GM23338 (cell line): Measurements from ENCODE around the gene TNIP1. TPM values are rescaled to one million over a fixed set of nuclear protein-coding genes. Genes with fewer than 3 reads are reported as not detected.

Experiments used
- ATAC-seq: fragments of 200-7000 bp; cut with Tn5 transposase; 3 replicates; pipeline ENCODE4 v1.9.1; 2020
- DNase-seq: peaks from one replicate; pipeline ENCODE4 v3.0.0-alpha.2; 2015; ENCODE audit warnings: low spot score
- H2AFZ ChIP-seq: fragments of 200-600 bp; sonication (generic); 2 replicates; pipeline ENCODE4 v1.8.0; 2016; ENCODE audit warnings: antibody characterized with exemption, mild to moderate bottlenecking, moderate library complexity
- H3F3A ChIP-seq: fragments of 200-600 bp; sonication (generic); replicated peaks from 2 replicates; pipeline ENCODE4 v1.8.0; 2017; ENCODE audit warnings: antibody characterized with exemption, mixed run types, low read depth
- H3K27ac ChIP-seq: fragments of 200-600 bp; sonication (generic); 2 replicates; pipeline ENCODE4 v1.6.1; 2016; ENCODE audit warnings: low read depth
- H3K27me3 ChIP-seq: fragments of 200-600 bp; sonication (generic); 2 replicates; pipeline ENCODE4 v1.8.0; 2016; ENCODE audit warnings: mild to moderate bottlenecking, mixed run types, moderate library complexity; ENCODE audit not compliant: insufficient read depth
- H3K36me3 ChIP-seq: fragments of 200-600 bp; sonication (generic); 2 replicates; pipeline ENCODE4 v1.8.0; 2016; ENCODE audit warnings: mild to moderate bottlenecking; ENCODE audit not compliant: insufficient read depth
- H3K4me1 ChIP-seq: fragments of 200-600 bp; sonication (generic); 2 replicates; pipeline ENCODE4 v1.8.0; 2016; ENCODE audit warnings: mild to moderate bottlenecking, moderate library complexity; ENCODE audit not compliant: insufficient read depth
- H3K4me2 ChIP-seq: fragments of 200-600 bp; sonication (generic); 2 replicates; pipeline ENCODE4 v1.7.1; 2017; ENCODE audit warnings: mixed run types
- H3K4me3 ChIP-seq: fragments of 200-600 bp; sonication (generic); 2 replicates; pipeline ENCODE4 v1.6.1; 2016; ENCODE audit warnings: mixed run types
- H3K79me2 ChIP-seq: fragments of 200-600 bp; sonication (generic); replicated peaks from 2 replicates; pipeline ENCODE4 v1.8.0; 2017; ENCODE audit warnings: mild to moderate bottlenecking; ENCODE audit not compliant: insufficient read depth
- H3K9me2 ChIP-seq: fragments of 200-600 bp; sonication (generic); 2 replicates; pipeline ENCODE4 v1.8.0; 2017; ENCODE audit not compliant: insufficient read depth
- H4K20me1 ChIP-seq: fragments of 200-600 bp; sonication (generic); replicated peaks from 2 replicates; pipeline ENCODE4 v1.8.0; 2017; ENCODE audit warnings: mild to moderate bottlenecking; ENCODE audit not compliant: insufficient read depth
- H3K27ac Mint-ChIP-seq: 2 replicates; pipeline ENCODE4 v1.8.0; 2020; ENCODE audit warnings: inconsistent platforms, mild to moderate bottlenecking, moderate library complexity, mixed read lengths
- H3K27me3 Mint-ChIP-seq: 3 replicates; pipeline ENCODE4 v1.8.0; 2022; ENCODE audit warnings: low read depth, mild to moderate bottlenecking, moderate library complexity, mixed read lengths, inconsistent platforms; ENCODE audit not compliant: insufficient read depth, poor library complexity
- H3K36me3 Mint-ChIP-seq: 3 replicates; pipeline ENCODE4 v1.8.0; 2021; ENCODE audit warnings: low read depth, mild to moderate bottlenecking, inconsistent platforms, moderate library complexity, mixed read lengths
- H3K4me1 Mint-ChIP-seq: 3 replicates; pipeline ENCODE4 v1.8.0; 2020; ENCODE audit warnings: mild to moderate bottlenecking, inconsistent platforms, mixed read lengths
- H3K4me3 Mint-ChIP-seq: 3 replicates; pipeline ENCODE4 v1.8.0; 2021; ENCODE audit warnings: moderate library complexity, mild to moderate bottlenecking, inconsistent platforms, mixed read lengths
- H3K9me3 Mint-ChIP-seq: 3 replicates; pipeline ENCODE4 v1.8.0; 2020; ENCODE audit warnings: moderate library complexity, mild to moderate bottlenecking, inconsistent platforms, mixed read lengths
- CREB1 ChIP-seq: fragments of 250-450 bp; sonication (Bioruptor Pico); IDR thresholded peaks from 2 replicates; pipeline ENCODE4 v1.5.0; 2020; ENCODE audit warnings: low read depth, mild to moderate bottlenecking, moderate library complexity
- EZH2 ChIP-seq: fragments of 200-600 bp; sonication (generic); IDR thresholded peaks from one replicate; pipeline ENCODE4 v1.8.0; 2017; ENCODE audit warnings: antibody characterized with exemption, mild to moderate bottlenecking, low read depth; ENCODE audit not compliant: unreplicated experiment
- EZH2phosphoT487 ChIP-seq: fragments of 200-600 bp; sonication (generic); IDR thresholded peaks from one replicate; pipeline ENCODE4 v1.8.1; 2018; ENCODE audit warnings: antibody characterized with exemption; ENCODE audit not compliant: unreplicated experiment
- JUNB ChIP-seq: IDR thresholded peaks from one replicate; pipeline ENCODE4 v1.6.1; 2016; ENCODE audit warnings: antibody characterized with exemption; ENCODE audit not compliant: unreplicated experiment
- NANOG ChIP-seq: IDR thresholded peaks from 2 replicates; pipeline ENCODE4 v1.6.1; 2016; ENCODE audit warnings: antibody characterized with exemption, borderline replicate concordance
- POLR2AphosphoS5 ChIP-seq: IDR thresholded peaks from 2 replicates; pipeline ENCODE4 v1.6.1; 2016; ENCODE audit warnings: antibody characterized with exemption, low read depth
- STAT1 ChIP-seq: IDR thresholded peaks from one replicate; pipeline ENCODE4 v1.6.1; 2016; ENCODE audit warnings: antibody characterized with exemption; ENCODE audit not compliant: unreplicated experiment
- ZNF114 ChIP-seq: fragments of 250-450 bp; sonication (Bioruptor Pico); IDR thresholded peaks from 2 replicates; pipeline ENCODE4 v1.5.0; 2020; ENCODE audit warnings: mild to moderate bottlenecking, moderate library complexity
- polyA plus RNA-seq: library from polyadenylated mRNA; unstranded; fragments of >200 nt; fragmentation: Nextera tagmentation; extraction: Ambion mirVana; gene quantifications from 2 replicates; pipeline ENCODE4 v1.2.1, GENCODE V29; 2016
- total RNA-seq: library from RNA; depleted of rRNA; stranded (reverse); fragments of >200 nt; shearing (Covaris generic); gene quantifications from 2 replicates; pipeline ENCODE4 v1.2.3, GENCODE V29; 2014
- TF ChIP-seq, protein P1 (sequence below): IDR thresholded peaks from 2 replicates; pipeline ENCODE4 v1.6.1; 2016; ENCODE audit warnings: antibody characterized with exemption
- TF ChIP-seq, protein P2 (sequence below), 2 experiments: fragments of 200-600 bp in 1 of 2; sonication (generic) in 1 of 2; conservative IDR thresholded peaks; 2 replicates each; pipeline versions ENCODE4 v1.5.1 to v1.6.1; 2016 to 2017; ENCODE audit warnings: antibody characterized with exemption in 2 of 2, low read depth in 2 of 2, mild to moderate bottlenecking in 2 of 2, moderate library complexity in 1 of 2
- TF ChIP-seq, protein P3 (sequence below): fragments of 250-450 bp; sonication (Bioruptor Pico); IDR thresholded peaks from 2 replicates; pipeline ENCODE4 v1.5.0; 2020; ENCODE audit warnings: mild to moderate bottlenecking, moderate library complexity

The TNIP1 gene
- total and polyA plus RNA-seq, 2 experiments from 2014 or later, result 10.3 to 29.6 TPM

DNA sequence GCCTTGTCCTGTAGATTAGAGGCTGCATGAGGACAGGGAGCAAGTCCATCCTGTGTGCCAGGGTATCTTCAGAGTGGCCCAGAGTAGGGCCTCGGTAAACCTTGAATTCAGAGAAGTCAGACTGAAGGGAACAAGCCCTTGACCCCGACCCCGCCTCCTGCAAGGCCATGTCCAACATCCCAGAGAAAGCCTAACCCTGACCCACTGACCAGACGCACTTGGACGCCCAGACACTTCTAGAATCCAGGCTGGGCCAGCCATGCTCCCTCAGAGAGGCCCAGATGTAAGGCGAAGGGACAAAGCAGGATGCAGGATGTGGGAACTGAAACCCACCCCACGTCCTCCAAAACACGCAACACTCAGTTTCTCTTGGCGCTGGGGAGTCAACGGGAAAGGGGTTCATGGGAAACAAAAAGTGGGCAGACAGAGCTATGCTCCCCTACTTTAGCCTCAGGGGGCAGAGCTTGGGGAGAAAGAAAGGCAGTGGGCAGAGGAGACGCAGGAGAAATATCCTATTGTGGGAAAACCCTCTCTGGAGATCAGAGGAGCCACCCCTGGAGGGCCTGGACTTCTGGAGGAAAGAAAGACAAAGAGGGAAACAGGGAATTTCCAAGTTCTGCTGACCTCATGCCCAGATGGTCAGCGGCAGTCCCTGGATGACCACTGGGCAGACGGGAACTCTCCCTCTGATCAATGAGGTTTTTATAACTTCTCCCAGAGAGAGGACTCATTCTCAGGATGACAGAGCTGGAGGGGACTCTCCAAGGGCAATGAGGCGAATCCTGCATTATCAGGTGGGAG, 13.0 kb downstream of the TNIP1 start:
- no peak overlapping the region for H3K4me3 ChIP-seq
- Mint-ChIP-seq H3K9me3 (no peaks in the 10 kb centered on the region), H3K27me3 (peaks cover 6% of the 10 kb centered on the region), H3K4me1 (peaks cover 15% of the 10 kb centered on the region), H3K36me3 (peaks cover 8% of the 10 kb centered on the region; the same call in 2 of the 3 replicates), H3K27ac (peak overlapping the region; percentile 57), H3K4me3 (no peak overlapping the region)
- H2AFZ ChIP-seq, result no peak overlapping the region
- H3K4me1 ChIP-seq, result no peaks in the 10 kb centered on the region
- DNase-seq (no peak), ATAC-seq (no peak)
- H3K4me2 ChIP-seq, result no peak overlapping the region
- H3K27ac ChIP-seq, result no peak overlapping the region
- H3F3A ChIP-seq, result no peaks in the 10 kb centered on the region
- no peaks in the 10 kb centered on the region for H3K27me3 ChIP-seq
- TF ChIP-seq EZH2, result no peak
- TF ChIP-seq NANOG, result no peak
- no peak for TF ChIP-seq EZH2phosphoT487
- no peaks in the 10 kb centered on the region for H3K36me3 ChIP-seq
- no peaks in the 10 kb centered on the region for H3K9me2 ChIP-seq
- peaks cover 5% of the 10 kb centered on the region; the same call in 1 of the 2 replicates for H3K79me2 ChIP-seq
- H4K20me1 ChIP-seq, result no peaks in the 10 kb centered on the region; the same call in 1 of the 2 replicates

DNA sequence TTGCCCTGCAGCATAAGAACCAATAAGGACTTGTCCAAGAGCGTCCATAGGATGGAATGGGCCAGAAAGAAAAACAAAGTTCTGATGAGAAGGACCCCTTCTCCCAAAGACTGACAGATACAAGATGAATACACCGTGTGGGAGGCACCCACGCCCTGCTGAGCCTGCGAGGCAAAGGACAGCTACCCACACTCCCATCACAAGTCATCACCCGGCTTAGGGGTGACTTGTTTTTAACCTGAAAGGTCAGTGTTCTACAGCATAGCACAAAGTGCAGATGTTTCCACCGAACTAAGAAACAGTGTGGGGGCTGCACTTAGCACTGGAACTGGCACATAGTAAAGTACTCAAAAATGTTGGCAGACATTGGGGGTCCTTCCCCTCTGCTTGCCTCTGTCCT, 13.9 kb downstream of the TNIP1 start:
- H2AFZ ChIP-seq, result no peak overlapping the region
- no peaks in the 10 kb centered on the region for H3F3A ChIP-seq
- ATAC-seq, result no peak
- no peaks in the 10 kb centered on the region for H3K4me1 ChIP-seq
- H3K27me3 Mint-ChIP-seq, result peaks cover 6% of the 10 kb centered on the region
- H3K27ac ChIP-seq, result no peak overlapping the region
- H3K36me3 Mint-ChIP-seq, result peaks cover 8% of the 10 kb centered on the region; the same call in 2 of the 3 replicates
- H3K9me2 ChIP-seq, result no peaks in the 10 kb centered on the region
- H3K4me1 Mint-ChIP-seq, result peaks cover 15% of the 10 kb centered on the region
- H3K9me3 Mint-ChIP-seq, result no peaks in the 10 kb centered on the region
- H3K4me3 Mint-ChIP-seq, result no peak overlapping the region
- no peak overlapping the region for H3K4me3 ChIP-seq
- no peak overlapping the region for H3K4me2 ChIP-seq
- no peaks in the 10 kb centered on the region; the same call in 1 of the 2 replicates for H4K20me1 ChIP-seq
- no peak overlapping the region for H3K27ac Mint-ChIP-seq
- DNase-seq, result no peak
- H3K79me2 ChIP-seq, result peaks cover 5% of the 10 kb centered on the region; the same call in 1 of the 2 replicates
- H3K36me3 ChIP-seq, result no peaks in the 10 kb centered on the region
- H3K27me3 ChIP-seq, result no peaks in the 10 kb centered on the region
- TF ChIP-seq NANOG, result no peak
- TF ChIP-seq JUNB, result no peak
- TF ChIP-seq STAT1, result no peak
- TF ChIP-seq ZNF114 (CRISPR knock-in tag), result no peak
- TF ChIP-seq EZH2phosphoT487, result no peak
- TF ChIP-seq, protein P1, sequence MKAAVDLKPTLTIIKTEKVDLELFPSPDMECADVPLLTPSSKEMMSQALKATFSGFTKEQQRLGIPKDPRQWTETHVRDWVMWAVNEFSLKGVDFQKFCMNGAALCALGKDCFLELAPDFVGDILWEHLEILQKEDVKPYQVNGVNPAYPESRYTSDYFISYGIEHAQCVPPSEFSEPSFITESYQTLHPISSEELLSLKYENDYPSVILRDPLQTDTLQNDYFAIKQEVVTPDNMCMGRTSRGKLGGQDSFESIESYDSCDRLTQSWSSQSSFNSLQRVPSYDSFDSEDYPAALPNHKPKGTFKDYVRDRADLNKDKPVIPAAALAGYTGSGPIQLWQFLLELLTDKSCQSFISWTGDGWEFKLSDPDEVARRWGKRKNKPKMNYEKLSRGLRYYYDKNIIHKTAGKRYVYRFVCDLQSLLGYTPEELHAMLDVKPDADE, result no peak
- TF ChIP-seq CREB1 (CRISPR knock-in tag), result no peak
- TF ChIP-seq, protein P2, sequence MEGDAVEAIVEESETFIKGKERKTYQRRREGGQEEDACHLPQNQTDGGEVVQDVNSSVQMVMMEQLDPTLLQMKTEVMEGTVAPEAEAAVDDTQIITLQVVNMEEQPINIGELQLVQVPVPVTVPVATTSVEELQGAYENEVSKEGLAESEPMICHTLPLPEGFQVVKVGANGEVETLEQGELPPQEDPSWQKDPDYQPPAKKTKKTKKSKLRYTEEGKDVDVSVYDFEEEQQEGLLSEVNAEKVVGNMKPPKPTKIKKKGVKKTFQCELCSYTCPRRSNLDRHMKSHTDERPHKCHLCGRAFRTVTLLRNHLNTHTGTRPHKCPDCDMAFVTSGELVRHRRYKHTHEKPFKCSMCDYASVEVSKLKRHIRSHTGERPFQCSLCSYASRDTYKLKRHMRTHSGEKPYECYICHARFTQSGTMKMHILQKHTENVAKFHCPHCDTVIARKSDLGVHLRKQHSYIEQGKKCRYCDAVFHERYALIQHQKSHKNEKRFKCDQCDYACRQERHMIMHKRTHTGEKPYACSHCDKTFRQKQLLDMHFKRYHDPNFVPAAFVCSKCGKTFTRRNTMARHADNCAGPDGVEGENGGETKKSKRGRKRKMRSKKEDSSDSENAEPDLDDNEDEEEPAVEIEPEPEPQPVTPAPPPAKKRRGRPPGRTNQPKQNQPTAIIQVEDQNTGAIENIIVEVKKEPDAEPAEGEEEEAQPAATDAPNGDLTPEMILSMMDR (conservative IDR thresholded peaks at IDR 0.05; ENCODE audit: low read depth in 2 of 2), result no peak
- TF ChIP-seq, protein P3, sequence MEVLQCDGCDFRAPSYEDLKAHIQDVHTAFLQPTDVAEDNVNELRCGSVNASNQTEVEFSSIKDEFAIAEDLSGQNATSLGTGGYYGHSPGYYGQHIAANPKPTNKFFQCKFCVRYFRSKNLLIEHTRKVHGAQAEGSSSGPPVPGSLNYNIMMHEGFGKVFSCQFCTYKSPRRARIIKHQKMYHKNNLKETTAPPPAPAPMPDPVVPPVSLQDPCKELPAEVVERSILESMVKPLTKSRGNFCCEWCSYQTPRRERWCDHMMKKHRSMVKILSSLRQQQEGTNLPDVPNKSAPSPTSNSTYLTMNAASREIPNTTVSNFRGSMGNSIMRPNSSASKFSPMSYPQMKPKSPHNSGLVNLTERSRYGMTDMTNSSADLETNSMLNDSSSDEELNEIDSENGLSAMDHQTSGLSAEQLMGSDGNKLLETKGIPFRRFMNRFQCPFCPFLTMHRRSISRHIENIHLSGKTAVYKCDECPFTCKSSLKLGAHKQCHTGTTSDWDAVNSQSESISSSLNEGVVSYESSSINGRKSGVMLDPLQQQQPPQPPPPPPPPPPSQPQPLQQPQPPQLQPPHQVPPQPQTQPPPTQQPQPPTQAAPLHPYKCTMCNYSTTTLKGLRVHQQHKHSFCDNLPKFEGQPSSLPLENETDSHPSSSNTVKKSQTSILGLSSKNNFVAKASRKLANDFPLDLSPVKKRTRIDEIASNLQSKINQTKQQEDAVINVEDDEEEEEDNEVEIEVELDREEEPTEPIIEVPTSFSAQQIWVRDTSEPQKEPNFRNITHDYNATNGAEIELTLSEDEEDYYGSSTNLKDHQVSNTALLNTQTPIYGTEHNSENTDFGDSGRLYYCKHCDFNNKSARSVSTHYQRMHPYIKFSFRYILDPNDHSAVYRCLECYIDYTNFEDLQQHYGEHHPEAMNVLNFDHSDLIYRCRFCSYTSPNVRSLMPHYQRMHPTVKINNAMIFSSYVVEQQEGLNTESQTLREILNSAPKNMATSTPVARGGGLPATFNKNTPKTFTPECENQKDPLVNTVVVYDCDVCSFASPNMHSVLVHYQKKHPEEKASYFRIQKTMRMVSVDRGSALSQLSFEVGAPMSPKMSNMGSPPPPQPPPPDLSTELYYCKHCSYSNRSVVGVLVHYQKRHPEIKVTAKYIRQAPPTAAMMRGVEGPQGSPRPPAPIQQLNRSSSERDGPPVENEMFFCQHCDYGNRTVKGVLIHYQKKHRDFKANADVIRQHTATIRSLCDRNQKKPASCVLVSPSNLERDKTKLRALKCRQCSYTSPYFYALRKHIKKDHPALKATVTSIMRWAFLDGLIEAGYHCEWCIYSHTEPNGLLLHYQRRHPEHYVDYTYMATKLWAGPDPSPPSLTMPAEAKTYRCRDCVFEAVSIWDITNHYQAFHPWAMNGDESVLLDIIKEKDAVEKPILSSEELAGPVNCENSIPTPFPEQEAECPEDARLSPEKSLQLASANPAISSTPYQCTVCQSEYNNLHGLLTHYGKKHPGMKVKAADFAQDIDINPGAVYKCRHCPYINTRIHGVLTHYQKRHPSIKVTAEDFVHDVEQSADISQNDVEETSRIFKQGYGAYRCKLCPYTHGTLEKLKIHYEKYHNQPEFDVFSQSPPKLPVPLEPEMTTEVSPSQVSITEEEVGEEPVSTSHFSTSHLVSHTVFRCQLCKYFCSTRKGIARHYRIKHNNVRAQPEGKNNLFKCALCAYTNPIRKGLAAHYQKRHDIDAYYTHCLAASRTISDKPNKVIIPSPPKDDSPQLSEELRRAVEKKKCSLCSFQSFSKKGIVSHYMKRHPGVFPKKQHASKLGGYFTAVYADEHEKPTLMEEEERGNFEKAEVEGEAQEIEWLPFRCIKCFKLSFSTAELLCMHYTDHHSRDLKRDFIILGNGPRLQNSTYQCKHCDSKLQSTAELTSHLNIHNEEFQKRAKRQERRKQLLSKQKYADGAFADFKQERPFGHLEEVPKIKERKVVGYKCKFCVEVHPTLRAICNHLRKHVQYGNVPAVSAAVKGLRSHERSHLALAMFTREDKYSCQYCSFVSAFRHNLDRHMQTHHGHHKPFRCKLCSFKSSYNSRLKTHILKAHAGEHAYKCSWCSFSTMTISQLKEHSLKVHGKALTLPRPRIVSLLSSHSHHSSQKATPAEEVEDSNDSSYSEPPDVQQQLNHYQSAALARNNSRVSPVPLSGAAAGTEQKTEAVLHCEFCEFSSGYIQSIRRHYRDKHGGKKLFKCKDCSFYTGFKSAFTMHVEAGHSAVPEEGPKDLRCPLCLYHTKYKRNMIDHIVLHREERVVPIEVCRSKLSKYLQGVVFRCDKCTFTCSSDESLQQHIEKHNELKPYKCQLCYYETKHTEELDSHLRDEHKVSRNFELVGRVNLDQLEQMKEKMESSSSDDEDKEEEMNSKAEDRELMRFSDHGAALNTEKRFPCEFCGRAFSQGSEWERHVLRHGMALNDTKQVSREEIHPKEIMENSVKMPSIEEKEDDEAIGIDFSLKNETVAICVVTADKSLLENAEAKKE (CRISPR knock-in tag), result no peak
- TF ChIP-seq POLR2AphosphoS5, result no peak
